ENCODE measurements around the gene LRRC53. TPM values are rescaled to one million over a fixed set of nuclear protein-coding genes. Genes with fewer than 3 reads are reported as not detected.

Gene LRRC53, protein sequence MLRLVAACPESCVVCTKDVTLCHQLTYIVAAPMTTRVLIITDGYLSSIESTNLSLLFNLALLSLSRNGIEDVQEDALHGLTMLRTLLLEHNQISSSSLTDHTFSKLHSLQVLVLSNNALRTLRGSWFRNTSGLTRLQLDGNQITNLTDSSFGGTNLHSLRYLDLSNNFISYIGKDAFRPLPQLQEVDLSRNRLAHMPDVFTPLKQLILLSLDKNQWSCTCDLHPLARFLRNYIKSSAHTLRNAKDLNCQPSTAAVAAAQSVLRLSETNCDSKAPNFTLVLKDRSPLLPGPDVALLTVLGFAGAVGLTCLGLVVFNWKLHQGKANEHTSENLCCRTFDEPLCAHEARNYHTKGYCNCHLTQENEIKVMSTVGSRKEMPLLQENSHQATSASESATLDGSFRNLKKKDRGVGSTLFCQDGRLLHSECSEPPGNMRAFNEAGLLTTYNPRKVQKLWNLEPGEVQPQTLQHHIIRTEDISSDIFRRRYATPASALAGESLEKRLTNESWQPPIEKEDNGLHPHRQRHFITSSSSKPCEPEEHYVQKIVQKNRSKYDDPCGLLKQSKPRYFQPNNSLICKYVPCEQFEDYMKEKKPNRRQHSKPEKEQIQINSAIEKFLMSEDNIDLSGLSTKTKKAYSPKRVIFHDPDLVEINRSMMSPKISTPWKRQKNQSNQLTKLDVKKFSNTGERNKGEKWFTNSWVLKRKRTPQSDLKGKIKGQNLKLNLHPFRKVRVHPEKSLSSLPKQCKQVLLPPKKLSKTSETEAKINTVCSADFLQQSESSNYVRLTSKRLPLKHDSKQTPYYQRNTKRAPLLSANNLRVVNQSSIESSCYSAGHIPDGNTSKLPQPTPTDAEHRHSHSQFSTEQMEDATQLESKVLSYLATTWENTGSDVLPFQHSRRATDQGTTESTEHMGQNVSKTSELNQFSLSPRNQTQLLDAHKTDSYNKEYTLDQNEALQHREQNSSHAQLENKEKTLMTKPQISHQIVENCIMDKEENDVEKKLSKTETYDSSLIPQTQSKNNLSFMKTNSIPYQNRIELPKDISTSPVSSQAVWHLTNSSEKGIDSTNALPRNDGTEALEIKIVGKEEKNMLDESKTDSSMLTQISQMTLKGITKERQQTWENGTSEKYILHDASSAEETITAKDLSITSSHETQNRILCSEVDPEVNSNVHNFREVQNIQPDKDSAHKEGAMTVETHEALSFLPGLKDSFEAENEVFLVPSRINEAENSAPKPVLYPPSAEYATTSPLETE
- total RNA-seq = not detected

DNA sequence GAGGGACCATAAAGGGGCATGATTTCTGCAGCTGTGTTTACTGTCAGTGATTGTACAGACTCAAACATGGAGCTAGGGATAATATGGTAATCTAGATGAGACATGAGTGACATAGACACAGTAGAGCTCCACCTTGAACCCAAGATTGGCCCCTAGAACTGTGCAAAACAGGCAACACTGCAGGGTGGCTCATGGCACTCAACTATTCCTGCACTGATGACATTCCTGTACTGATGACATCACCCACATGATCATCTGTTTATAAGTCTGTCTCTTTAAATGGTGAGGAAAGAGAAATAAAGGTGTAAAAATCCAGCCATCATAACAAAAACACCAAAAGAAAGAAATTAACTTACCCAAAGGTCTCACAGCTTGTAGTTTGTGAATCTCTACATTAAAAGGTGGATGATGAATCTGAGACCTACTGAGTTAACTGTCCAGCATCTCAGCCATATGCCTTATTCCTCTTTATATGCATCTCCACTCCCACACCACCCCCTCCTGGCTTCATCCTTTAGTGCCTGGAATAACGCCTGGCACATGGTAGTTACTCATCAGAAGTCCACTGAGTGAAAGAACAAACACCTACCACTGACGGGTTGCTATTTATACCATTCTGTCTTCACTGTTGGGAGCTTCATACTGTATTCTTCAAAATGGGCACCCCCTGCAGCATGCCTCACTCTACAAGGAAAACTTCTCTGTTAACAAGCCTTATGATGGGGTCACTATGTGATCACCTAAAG lies at the start of gene LRRC53:
TSS of gene LRRC53 (minus strand) at position 442 of the 746 bp plus-strand sequence. CDS start 29,262 bp downstream, outside the sequence.
- WGBS, 2 donors (ENCODE audit: low coverage in 1 of 2) = 53 to 60% methylated on average over 1 to 2 of the region's 2 CpGs
- no peaks in the 10 kb centered on the region for H3K9me3 ChIP-seq
- TF ChIP-seq, protein P1, sequence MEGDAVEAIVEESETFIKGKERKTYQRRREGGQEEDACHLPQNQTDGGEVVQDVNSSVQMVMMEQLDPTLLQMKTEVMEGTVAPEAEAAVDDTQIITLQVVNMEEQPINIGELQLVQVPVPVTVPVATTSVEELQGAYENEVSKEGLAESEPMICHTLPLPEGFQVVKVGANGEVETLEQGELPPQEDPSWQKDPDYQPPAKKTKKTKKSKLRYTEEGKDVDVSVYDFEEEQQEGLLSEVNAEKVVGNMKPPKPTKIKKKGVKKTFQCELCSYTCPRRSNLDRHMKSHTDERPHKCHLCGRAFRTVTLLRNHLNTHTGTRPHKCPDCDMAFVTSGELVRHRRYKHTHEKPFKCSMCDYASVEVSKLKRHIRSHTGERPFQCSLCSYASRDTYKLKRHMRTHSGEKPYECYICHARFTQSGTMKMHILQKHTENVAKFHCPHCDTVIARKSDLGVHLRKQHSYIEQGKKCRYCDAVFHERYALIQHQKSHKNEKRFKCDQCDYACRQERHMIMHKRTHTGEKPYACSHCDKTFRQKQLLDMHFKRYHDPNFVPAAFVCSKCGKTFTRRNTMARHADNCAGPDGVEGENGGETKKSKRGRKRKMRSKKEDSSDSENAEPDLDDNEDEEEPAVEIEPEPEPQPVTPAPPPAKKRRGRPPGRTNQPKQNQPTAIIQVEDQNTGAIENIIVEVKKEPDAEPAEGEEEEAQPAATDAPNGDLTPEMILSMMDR (IDR thresholded peaks at IDR 0.05) = no peak
- TF ChIP-seq EP300 (IDR thresholded peaks at IDR 0.05; ENCODE audit: low read depth) (no peak), POLR2A (IDR thresholded peaks at IDR 0.05) (no peak), POLR2AphosphoS5 (IDR thresholded peaks at IDR 0.05) (no peak)

DNA sequence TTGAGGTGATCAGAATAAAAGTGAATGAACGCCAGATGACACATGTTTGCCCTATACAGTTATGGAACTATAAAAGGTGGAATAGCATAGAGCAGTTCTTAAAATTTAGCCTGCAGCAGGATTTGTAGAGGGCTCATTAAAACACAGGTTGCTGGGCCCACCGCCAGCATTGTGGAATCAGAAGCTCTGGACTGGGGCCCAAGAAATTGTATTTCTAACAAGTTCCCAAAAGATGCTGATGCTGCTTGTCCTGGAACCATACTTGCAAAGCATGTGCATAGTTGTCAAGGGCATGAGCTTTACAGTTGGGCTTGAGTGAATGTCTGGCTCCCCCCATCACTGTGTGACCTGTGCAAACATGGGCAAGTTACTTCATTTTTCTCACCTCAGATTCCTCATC lies 37.5 kb upstream of the LRRC53 start:
- Histone ChIP-seq H3K9me3 (no peaks in the 10 kb centered on the region), H3K27me3 (no peaks in the 10 kb centered on the region), H3K4me1 (no peaks in the 10 kb centered on the region), H3K36me3 (no peaks in the 10 kb centered on the region), H3K27ac (no peak overlapping the region), H3K4me3 (no peak overlapping the region)
- 79 to 92% methylated on average over 2 of the region's 2 CpGs for WGBS, 2 donors (ENCODE audit: low coverage in 1 of 2)
- TF ChIP-seq POLR2AphosphoS5 (IDR thresholded peaks at IDR 0.05) (no peak), EP300 (IDR thresholded peaks at IDR 0.05; ENCODE audit: low read depth) (no peak), POLR2A (IDR thresholded peaks at IDR 0.05) (no peak)
- TF ChIP-seq, protein P1 (IDR thresholded peaks at IDR 0.05) = no peak
- no peak for DNase-seq
- intact Hi-C loops (cut with DNase I; ENCODE audit: low total_unique reads) = no loop called here
- in situ Hi-C loops (cut with MboI; ENCODE audit: low pct_ligation_motif_present in 1 of 4, low pct_unique_long_range_greater_than_20kb in 1 of 4, low sequenced_read_pairs in 3 of 4) = no loop called here

More for the DNA sequence above, at the start of gene LRRC53:
- H3K27me3 ChIP-seq = no peaks in the 10 kb centered on the region
- intact Hi-C loops (cut with DNase I; ENCODE audit: low total_unique reads) = no loop called here
- no peaks in the 10 kb centered on the region for H3K4me1 ChIP-seq
- H3K4me3 ChIP-seq = no peak within 1 kb of the TSS
- H3K36me3 ChIP-seq = no peaks in the 10 kb centered on the region
- no peak for DNase-seq
- no peak within 1 kb of the TSS for H3K27ac ChIP-seq
- in situ Hi-C loops (cut with MboI; ENCODE audit: low pct_ligation_motif_present in 1 of 4, low pct_unique_long_range_greater_than_20kb in 1 of 4, low sequenced_read_pairs in 3 of 4) = no loop called here

DNA sequence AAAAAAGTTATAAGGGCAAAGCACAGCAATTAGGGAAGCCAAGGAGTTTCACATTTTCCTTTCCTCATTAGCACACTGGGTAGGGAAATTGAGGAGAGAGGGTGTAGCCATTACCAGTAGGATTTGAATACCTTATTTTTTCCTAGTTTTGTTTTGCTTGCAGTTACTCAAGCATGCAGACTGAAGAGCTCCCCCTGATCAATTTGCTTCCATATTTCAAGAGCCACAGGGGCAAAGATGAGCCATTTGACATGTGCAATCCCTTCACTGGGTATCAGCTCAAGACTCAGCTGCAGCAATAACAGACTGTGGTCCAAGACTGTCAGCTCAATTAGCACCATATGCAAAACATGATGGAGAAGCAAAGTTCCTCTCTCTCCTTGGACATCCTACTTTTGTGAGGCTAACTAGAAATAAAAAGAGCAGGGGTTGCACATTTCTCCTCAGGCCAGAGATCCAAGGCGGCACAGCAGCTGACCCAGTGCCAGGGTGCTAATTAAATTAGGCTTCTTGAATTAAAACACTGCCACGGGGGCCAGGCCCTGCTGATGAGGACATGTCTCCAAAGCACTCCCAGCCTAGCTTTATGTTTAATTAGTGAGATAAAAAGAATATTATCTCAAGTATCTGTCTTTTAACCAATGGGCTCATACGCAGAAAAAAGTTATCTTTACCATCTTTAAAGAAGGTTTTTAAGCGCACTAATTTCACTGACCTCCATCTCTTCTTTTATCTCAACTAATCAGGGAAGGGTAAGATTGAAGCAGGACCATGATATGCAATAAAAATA lies 36.7 kb upstream of the LRRC53 start:
- no peaks in the 10 kb centered on the region for H3K4me1 ChIP-seq
- H3K27ac ChIP-seq = no peak overlapping the region
- WGBS, 2 donors (ENCODE audit: low coverage in 1 of 2) = 81 to 82% methylated on average over 2 to 4 of the region's 4 CpGs
- H3K27me3 ChIP-seq = no peaks in the 10 kb centered on the region
- no peak for DNase-seq
- H3K4me3 ChIP-seq = no peak overlapping the region
- H3K36me3 ChIP-seq = no peaks in the 10 kb centered on the region
- TF ChIP-seq POLR2A (IDR thresholded peaks at IDR 0.05) (no peak), EP300 (IDR thresholded peaks at IDR 0.05; ENCODE audit: low read depth) (no peak), POLR2AphosphoS5 (IDR thresholded peaks at IDR 0.05) (no peak)
- TF ChIP-seq, protein P1 (IDR thresholded peaks at IDR 0.05) = no peak
- intact Hi-C loops (cut with DNase I; ENCODE audit: low total_unique reads) = no loop called here
- H3K9me3 ChIP-seq = no peaks in the 10 kb centered on the region
- in situ Hi-C loops (cut with MboI; ENCODE audit: low pct_ligation_motif_present in 1 of 4, low pct_unique_long_range_greater_than_20kb in 1 of 4, low sequenced_read_pairs in 3 of 4) = no loop called here
